Liver (tissue), 9 donors: ENCODE results near the gene MYO9A. TPM values are rescaled to one million over a fixed set of nuclear protein-coding genes. Genes with fewer than 3 reads are reported as not detected.

ENCODE experiments used
- DNase-seq: peaks from one replicate; pipeline ENCODE4 v3.0.0-alpha.2; 2017; ENCODE audit warnings: low spot score
- H3K27ac ChIP-seq, 2 donors: one replicate each; pipeline ENCODE4 v1.7.0; 2013; ENCODE audit warnings: inconsistent platforms in 2 of 2, low read length in 2 of 2, control low read depth in 1 of 2, low read depth in 1 of 2, mild to moderate bottlenecking in 1 of 2
- H3K27me3 ChIP-seq, 4 donors: one replicate each; pipeline versions ENCODE4 v1.6.1 to v1.7.0; 2013; ENCODE audit warnings: low read length in 3 of 4, inconsistent platforms in 1 of 4, mild to moderate bottlenecking in 1 of 4, moderate library complexity in 1 of 4; ENCODE audit not compliant: control insufficient read depth in 4 of 4, insufficient read depth in 4 of 4
- H3K36me3 ChIP-seq, 4 donors: one replicate each; pipeline versions ENCODE4 v1.6.1 to v1.7.0; 2013; ENCODE audit warnings: low read length in 3 of 4, mild to moderate bottlenecking in 3 of 4, low read depth in 1 of 4, moderate library complexity in 1 of 4; ENCODE audit not compliant: control insufficient read depth in 4 of 4, insufficient read depth in 3 of 4
- H3K4me1 ChIP-seq, 4 donors: one replicate each; pipeline versions ENCODE4 v1.6.1 to v1.7.0; 2013; ENCODE audit warnings: low read length in 3 of 4, mild to moderate bottlenecking in 3 of 4, moderate library complexity in 1 of 4; ENCODE audit not compliant: control insufficient read depth in 4 of 4, insufficient read depth in 4 of 4
- H3K4me3 ChIP-seq, 3 donors: one replicate each; pipeline versions ENCODE4 v1.6.1 to v1.7.0; 2013; ENCODE audit warnings: low read length in 3 of 3, control low read depth in 1 of 3, low read depth in 1 of 3, mild to moderate bottlenecking in 1 of 3
- H3K9ac ChIP-seq, 2 donors: one replicate each; pipeline ENCODE4 v1.7.0; 2013; ENCODE audit warnings: low read length in 2 of 2, mild to moderate bottlenecking in 2 of 2, moderate library complexity in 2 of 2, control low read depth in 1 of 2, low read depth in 1 of 2
- H3K9me3 ChIP-seq, 4 donors: one replicate each; pipeline versions ENCODE4 v1.6.1 to v1.7.0; 2013; ENCODE audit warnings: low read length in 3 of 4; ENCODE audit not compliant: control insufficient read depth in 4 of 4
- FOXA2 ChIP-seq: IDR thresholded peaks from 2 replicates; pipeline ENCODE4 v1.6.1; 2016; ENCODE audit warnings: antibody characterized with exemption
- GABPA ChIP-seq, 2 donors: IDR thresholded peaks in 1 of 2; conservative IDR thresholded peaks in 1 of 2; 2 replicates each; pipeline ENCODE4 v1.6.1; 2016; ENCODE audit warnings: antibody characterized with exemption in 2 of 2, mild to moderate bottlenecking in 1 of 2, moderate library complexity in 1 of 2
- HNF4A ChIP-seq, 2 donors: conservative IDR thresholded peaks; 2 replicates each; pipeline ENCODE4 v1.6.1; 2016; ENCODE audit warnings: antibody characterized with exemption in 2 of 2, mild to moderate bottlenecking in 2 of 2
- JUND ChIP-seq, 2 donors: IDR thresholded peaks; 2 replicates each; pipeline ENCODE4 v1.6.1; 2016; ENCODE audit warnings: antibody characterized with exemption in 2 of 2
- NR2F2 ChIP-seq: IDR thresholded peaks from 2 replicates; pipeline ENCODE4 v1.6.1; 2016; ENCODE audit warnings: antibody characterized with exemption
- RAD21 ChIP-seq, 2 donors: IDR thresholded peaks; 2 replicates each; pipeline ENCODE4 v1.6.1; 2016; ENCODE audit warnings: antibody characterized with exemption in 2 of 2, mild to moderate bottlenecking in 2 of 2
- RXRA ChIP-seq, 2 donors: IDR thresholded peaks; 2 replicates each; pipeline ENCODE4 v1.6.1; 2017 to 2018; ENCODE audit warnings: antibody characterized with exemption in 2 of 2, mild to moderate bottlenecking in 1 of 2
- SP1 ChIP-seq: IDR thresholded peaks from 2 replicates; pipeline ENCODE4 v1.6.1; 2018; ENCODE audit warnings: antibody characterized with exemption, mild to moderate bottlenecking
- TAF1 ChIP-seq: conservative IDR thresholded peaks from 2 replicates; pipeline ENCODE4 v1.6.1; 2016; ENCODE audit warnings: antibody characterized with exemption, mild to moderate bottlenecking
- WGBS: extraction: QIAGEN DNeasy Blood & Tissue Kit; methylation state at CpG from one replicate; pipeline ENCODE4 v1.1.7; 2013; 5-methylcytosine and 5-hydroxymethylcytosine counted together
- polyA plus RNA-seq, 2 donors: library from polyadenylated mRNA; stranded (reverse) in 1 of 2; unstranded in 1 of 2; fragments of 200-250 nt in 1 of 2; fragments of >200 nt in 1 of 2; fragmentation: Nextera tagmentation in 1 of 2; extraction: Ambion mirVana in 1 of 2; gene quantifications; one replicate each; pipeline versions ENCODE4 v1.2.1 to v1.2.3, GENCODE V29; 2013 to 2015
- total RNA-seq, 2 donors: library from RNA; depleted of rRNA; stranded (reverse); fragments of >200 nt; gene quantifications; one replicate each; pipeline ENCODE4 v1.2.3, GENCODE V29; 2014
- TF ChIP-seq, protein P1 (sequence below): IDR thresholded peaks from 2 replicates; pipeline ENCODE4 v1.6.1; 2016; ENCODE audit warnings: antibody characterized with exemption
- TF ChIP-seq, protein P2 (sequence below): fragments of 150-350 bp; IDR thresholded peaks from 2 replicates; pipeline ENCODE4 v1.5.1; 2017; ENCODE audit warnings: improper control_type of control experiment, low read depth, low read length; ENCODE audit not compliant: missing input control
- TF ChIP-seq, protein P3 (sequence below): IDR thresholded peaks from 2 replicates; pipeline ENCODE4 v1.6.1; 2016; ENCODE audit warnings: antibody characterized with exemption
- TF ChIP-seq, protein P4 (sequence below): IDR thresholded peaks from 2 replicates; pipeline ENCODE4 v1.6.1; 2016; ENCODE audit warnings: antibody characterized with exemption
- donor health status: healthy.
- donor health status: healthy.
- donor health status: healthy.
- donor health status: healthy.
- donor health status: healthy.

MYO9A gene
- total and polyA plus RNA-seq, 4 donors = 1.4 to 14.9 (median 8.4) TPM

DNA sequence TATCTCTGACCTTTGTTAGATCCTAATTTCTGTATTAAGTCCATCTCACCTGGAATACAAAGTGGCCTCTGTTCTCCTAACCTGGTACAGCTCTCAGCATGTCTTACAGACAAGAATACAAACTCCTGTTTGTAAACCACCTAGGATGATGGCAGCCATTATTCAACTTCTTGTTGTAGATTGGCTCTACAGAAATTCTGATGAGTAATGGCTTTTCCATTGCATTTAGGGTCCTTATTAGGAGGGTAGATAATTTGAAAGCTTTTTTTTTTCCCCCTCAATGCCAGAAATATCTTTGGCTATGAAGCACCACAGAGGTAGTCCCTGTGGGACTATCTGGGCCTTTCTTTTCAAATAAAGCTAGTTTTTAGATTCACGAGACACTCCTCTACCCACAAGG, 297.8 kb downstream of the MYO9A start:
- DNase-seq = no peak
- H3K27me3 ChIP-seq = no peaks in the 10 kb centered on the region
- no peak overlapping the region for H3K9ac ChIP-seq
- no peak overlapping the region for H3K4me3 ChIP-seq
- 84% methylated on average over 1 of the region's 1 CpG for WGBS
- H3K27ac ChIP-seq = no peak overlapping the region
- H3K4me1 ChIP-seq = no peaks in the 10 kb centered on the region
- TF ChIP-seq, protein P1, sequence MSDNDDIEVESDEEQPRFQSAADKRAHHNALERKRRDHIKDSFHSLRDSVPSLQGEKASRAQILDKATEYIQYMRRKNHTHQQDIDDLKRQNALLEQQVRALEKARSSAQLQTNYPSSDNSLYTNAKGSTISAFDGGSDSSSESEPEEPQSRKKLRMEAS = no peak
- TF ChIP-seq SP1 = no peak
- TF ChIP-seq, protein P2, sequence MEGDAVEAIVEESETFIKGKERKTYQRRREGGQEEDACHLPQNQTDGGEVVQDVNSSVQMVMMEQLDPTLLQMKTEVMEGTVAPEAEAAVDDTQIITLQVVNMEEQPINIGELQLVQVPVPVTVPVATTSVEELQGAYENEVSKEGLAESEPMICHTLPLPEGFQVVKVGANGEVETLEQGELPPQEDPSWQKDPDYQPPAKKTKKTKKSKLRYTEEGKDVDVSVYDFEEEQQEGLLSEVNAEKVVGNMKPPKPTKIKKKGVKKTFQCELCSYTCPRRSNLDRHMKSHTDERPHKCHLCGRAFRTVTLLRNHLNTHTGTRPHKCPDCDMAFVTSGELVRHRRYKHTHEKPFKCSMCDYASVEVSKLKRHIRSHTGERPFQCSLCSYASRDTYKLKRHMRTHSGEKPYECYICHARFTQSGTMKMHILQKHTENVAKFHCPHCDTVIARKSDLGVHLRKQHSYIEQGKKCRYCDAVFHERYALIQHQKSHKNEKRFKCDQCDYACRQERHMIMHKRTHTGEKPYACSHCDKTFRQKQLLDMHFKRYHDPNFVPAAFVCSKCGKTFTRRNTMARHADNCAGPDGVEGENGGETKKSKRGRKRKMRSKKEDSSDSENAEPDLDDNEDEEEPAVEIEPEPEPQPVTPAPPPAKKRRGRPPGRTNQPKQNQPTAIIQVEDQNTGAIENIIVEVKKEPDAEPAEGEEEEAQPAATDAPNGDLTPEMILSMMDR = no peak
- peaks cover 17 to 42% (median 28%) of the 10 kb centered on the region in 4 donors for H3K9me3 ChIP-seq
- H3K36me3 ChIP-seq = peaks cover 0 to 19% (median 12%) of the 10 kb centered on the region in 4 donors

DNA sequence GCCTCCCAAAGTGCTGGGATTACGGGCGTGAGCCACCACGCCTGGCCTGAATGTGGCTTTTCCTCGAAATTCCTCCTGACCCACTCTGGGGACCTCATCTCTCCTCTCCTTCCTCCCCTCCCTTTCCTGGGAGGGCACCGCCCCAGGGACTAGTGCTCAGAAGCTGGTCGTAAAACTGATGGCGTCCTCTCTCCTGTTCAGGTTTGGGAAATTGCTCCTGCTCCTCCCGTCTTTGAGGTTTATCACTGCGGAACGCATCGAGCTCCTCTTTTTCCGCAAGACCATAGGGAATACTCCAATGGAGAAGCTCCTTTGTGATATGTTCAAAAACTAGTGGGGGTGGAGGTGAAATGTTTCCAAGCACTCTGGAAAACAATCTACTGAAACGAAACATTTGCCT, 300.6 kb downstream of the MYO9A start:
- H3K27ac ChIP-seq = no peak overlapping the region

DNA sequence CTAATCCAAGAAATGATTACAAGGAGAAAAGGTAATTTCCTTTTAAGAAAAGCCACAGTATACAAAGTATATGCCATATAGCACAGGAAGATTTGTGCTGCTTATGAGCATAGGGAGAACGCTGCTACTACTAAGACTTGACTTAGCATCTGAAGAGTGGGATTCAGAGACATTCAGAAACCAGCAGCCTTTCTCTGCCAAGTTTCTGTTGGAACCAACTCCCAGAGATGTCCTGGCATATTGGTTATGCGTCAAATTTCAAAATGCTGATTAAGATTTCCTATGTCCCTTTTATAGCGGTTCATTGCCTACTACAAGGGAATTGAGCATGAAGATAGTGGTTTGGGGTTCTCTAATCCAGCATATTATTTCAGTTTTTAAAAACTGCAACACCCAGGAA, 302.6 kb downstream of the MYO9A start:
- Histone ChIP-seq H3K4me1 (no peaks in the 10 kb centered on the region), H3K36me3 (no peaks in the 10 kb centered on the region), H3K9me3 (peaks cover 5 to 16% (median 8%) of the 10 kb centered on the region in 4 donors), H3K27me3 (no peaks in the 10 kb centered on the region), H3K4me3 (no peak overlapping the region), H3K9ac (no peak overlapping the region), H3K27ac (no peak overlapping the region)
- TF ChIP-seq, protein P3, sequence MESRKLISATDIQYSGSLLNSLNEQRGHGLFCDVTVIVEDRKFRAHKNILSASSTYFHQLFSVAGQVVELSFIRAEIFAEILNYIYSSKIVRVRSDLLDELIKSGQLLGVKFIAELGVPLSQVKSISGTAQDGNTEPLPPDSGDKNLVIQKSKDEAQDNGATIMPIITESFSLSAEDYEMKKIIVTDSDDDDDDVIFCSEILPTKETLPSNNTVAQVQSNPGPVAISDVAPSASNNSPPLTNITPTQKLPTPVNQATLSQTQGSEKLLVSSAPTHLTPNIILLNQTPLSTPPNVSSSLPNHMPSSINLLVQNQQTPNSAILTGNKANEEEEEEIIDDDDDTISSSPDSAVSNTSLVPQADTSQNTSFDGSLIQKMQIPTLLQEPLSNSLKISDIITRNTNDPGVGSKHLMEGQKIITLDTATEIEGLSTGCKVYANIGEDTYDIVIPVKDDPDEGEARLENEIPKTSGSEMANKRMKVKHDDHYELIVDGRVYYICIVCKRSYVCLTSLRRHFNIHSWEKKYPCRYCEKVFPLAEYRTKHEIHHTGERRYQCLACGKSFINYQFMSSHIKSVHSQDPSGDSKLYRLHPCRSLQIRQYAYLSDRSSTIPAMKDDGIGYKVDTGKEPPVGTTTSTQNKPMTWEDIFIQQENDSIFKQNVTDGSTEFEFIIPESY = no peak
- TF ChIP-seq HNF4A (conservative IDR thresholded peaks at IDR 0.05) (no peak), JUND (IDR thresholded peaks at IDR 0.05) (no peak), NR2F2 (no peak), RXRA (IDR thresholded peaks at IDR 0.05) (no peak), TAF1 (no peak), FOXA2 (no peak), RAD21 (IDR thresholded peaks at IDR 0.05) (no peak)
- TF ChIP-seq, protein P2 = no peak
- TF ChIP-seq, protein P4, sequence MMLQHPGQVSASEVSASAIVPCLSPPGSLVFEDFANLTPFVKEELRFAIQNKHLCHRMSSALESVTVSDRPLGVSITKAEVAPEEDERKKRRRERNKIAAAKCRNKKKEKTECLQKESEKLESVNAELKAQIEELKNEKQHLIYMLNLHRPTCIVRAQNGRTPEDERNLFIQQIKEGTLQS = no peak
- 97% methylated on average over 3 of the region's 3 CpGs for WGBS
- no peak for DNase-seq

More for the DNA sequence above, 300.6 kb downstream of the MYO9A start:
- Histone ChIP-seq H3K27me3 (no peaks in the 10 kb centered on the region), H3K9me3 (peaks cover 15 to 32% (median 20%) of the 10 kb centered on the region in 4 donors), H3K9ac (no peak overlapping the region), H3K36me3 (peaks cover 0 to 10% (median 2%) of the 10 kb centered on the region in 4 donors), H3K4me3 (no peak overlapping the region), H3K4me1 (no peaks in the 10 kb centered on the region)
- TF ChIP-seq, protein P1 = no peak
- no peak for TF ChIP-seq RAD21 (IDR thresholded peaks at IDR 0.05)
- TF ChIP-seq GABPA (IDR thresholded peaks at IDR 0.05 in 1 of 2, conservative IDR thresholded peaks at IDR 0.05 in 1 of 2) = no peak
- DNase-seq = no peak
- 94% methylated on average over 13 of the region's 13 CpGs for WGBS
